H1 (cell line): ENCODE measurements around the gene KRT7. TPM values are rescaled to one million over a fixed set of nuclear protein-coding genes. Genes with fewer than 3 reads are reported as not detected.

Experiments used
- CEBPB ChIP-seq: IDR thresholded peaks from 2 replicates; pipeline ENCODE4 v1.6.1; 2012; ENCODE audit warnings: low read depth, low read length
- GTF2F1 ChIP-seq: IDR thresholded peaks from 2 replicates; pipeline ENCODE4 v1.6.1; 2012; ENCODE audit warnings: low read depth, low read length, improper control_type of control experiment, borderline replicate concordance
- NANOG ChIP-seq: IDR thresholded peaks from 2 replicates; pipeline ENCODE4 v1.6.1; 2011; ENCODE audit warnings: low read length, low read depth, mild to moderate bottlenecking, inconsistent platforms; ENCODE audit not compliant: insufficient read depth, poor library complexity, severe bottlenecking
- polyA plus RNA-seq, 7 experiments: library from polyadenylated mRNA; depleted of rRNA in 3 of 7; stranded (reverse) in 5 of 7; unstranded in 2 of 7; fragments of >200 nt in 5 of 7; fragments of 200-250 nt in 2 of 7; gene quantifications; 1 replicate in 5 of 7; 2 replicates in 1 of 7; 4 replicates in 1 of 7; pipeline versions ENCODE4 v1.2.1 to v1.2.3, GENCODE V29; 2011 to 2013; ENCODE audit warnings: missing spikeins in 2 of 7, mixed read lengths in 2 of 7
- total RNA-seq: library from RNA; stranded (reverse); fragmentation: NEBNext Ultra II Directional; extraction: Animal tissue kit (Norgen Biotek cat#: 25700); gene quantifications from 2 replicates; pipeline ENCODE4 v1.2.1, GENCODE V29; 2021

Gene KRT7
- total and polyA plus RNA-seq, 2 of the 8 experiments (the other 6 are each of a cell fraction or from before 2014, with no cell fraction given), result 13.2 to 19.0 TPM

GRCh38 chr12:52207106-52207505, 25.9 kb upstream of the KRT7 start (continued):
- TF ChIP-seq NANOG (no peak), GTF2F1 (no peak), CEBPB (no peak)
